Psoas muscle (tissue), 8 donors: ENCODE results near the gene RBFOX1. TPM values are rescaled to one million over a fixed set of nuclear protein-coding genes. Genes with fewer than 3 reads are reported as not detected.

Experiments
- ATAC-seq, 4 donors: fragments of 200-7000 bp; cut with Tn5 transposase; one replicate each; pipeline ENCODE4 v1.9.1; 2020; ENCODE audit warnings: moderate library complexity in 3 of 4, mild to moderate bottlenecking in 2 of 4
- DNase-seq, 2 donors: peaks; one replicate each; pipeline ENCODE4 v3.0.0-alpha.2; 2020
- H3K27ac ChIP-seq: fragments of 200-600 bp; one replicate; pipeline ENCODE4 v1.8.0; 2022
- H3K27me3 ChIP-seq, 3 donors: fragments of 200-600 bp in 1 of 3; one replicate each; pipeline versions ENCODE4 v1.6.1 to v1.8.0; 2013 to 2022; ENCODE audit warnings: low read length in 2 of 3, mild to moderate bottlenecking in 2 of 3, moderate library complexity in 1 of 3; ENCODE audit not compliant: insufficient read depth in 3 of 3
- H3K36me3 ChIP-seq, 2 donors: fragments of 200-600 bp in 1 of 2; one replicate each; pipeline versions ENCODE4 v1.6.1 to v1.8.0; 2013 to 2022; ENCODE audit warnings: low read depth in 1 of 2, mild to moderate bottlenecking in 1 of 2, moderate library complexity in 1 of 2; ENCODE audit not compliant: insufficient read depth in 1 of 2
- H3K4me1 ChIP-seq: fragments of 200-600 bp; one replicate; pipeline ENCODE4 v1.8.0; 2022
- H3K4me3 ChIP-seq: fragments of 200-600 bp; one replicate; pipeline ENCODE4 v1.8.0; 2022; ENCODE audit warnings: mild to moderate bottlenecking
- H3K9me3 ChIP-seq: fragments of 200-600 bp; one replicate; pipeline ENCODE4 v1.8.0; 2022
- CTCF ChIP-seq: fragments of 200-600 bp; IDR thresholded peaks from one replicate; pipeline ENCODE4 v1.8.0; 2022; ENCODE audit warnings: antibody characterized with exemption
- WGBS, 3 donors: extraction: QIAGEN DNeasy Blood & Tissue Kit; methylation state at CpG; one replicate each; pipeline versions ENCODE4 v1.1.6 to v1.1.7; 2013; 5-methylcytosine and 5-hydroxymethylcytosine counted together
- intact Hi-C, 2 donors: fragments of 100-400 bp; cut with DNase I; formaldehyde crosslinking; loops; one replicate each; pipeline versions ENCODE4 v1.11.0 to v1.14.2; 2022
- polyA plus RNA-seq, 3 donors: library from polyadenylated mRNA; stranded (reverse); fragments of 200-250 nt; gene quantifications; one replicate each; pipeline ENCODE4 v1.2.3, GENCODE V29; 2013
- total RNA-seq, 4 donors: library from RNA; stranded (reverse); fragmentation: NEBNext Ultra II Directional in 2 of 4; extraction: Animal tissue kit (Norgen Biotek cat#: 25700) in 2 of 4; gene quantifications; one replicate each; pipeline versions ENCODE4 v1.2.1 to v1.2.4, GENCODE V29; 2021 to 2023
- donor health status: healthy with polysubstance abuse.
- donor health status: DM: no; HTN: no; CAD: no; lungs with moderate emphysema.
- donor health status: Bipolar disorder and iron deficiency.
- donor health status: healthy.
- donor health status: DM: yes; HTN: yes; CAD: no.
- donor health status: DM: no; HTN: no; CAD: no.
- donor health status: DM: no; HTN: no; CAD: no.
- donor health status: DM: yes; HTN: yes; CAD: no.

The RBFOX1 gene
- total and polyA plus RNA-seq, 7 donors = 2.8 to 141 (median 113) TPM

GRCh38 chr16:7653746-7654461 is 321.3 kb downstream of the RBFOX1 start:
- no peak for TF ChIP-seq CTCF
- H3K27ac ChIP-seq = no peak overlapping the region
- WGBS, 3 donors = 81 to 82% (median 81%) methylated on average over 32 of the region's 32 CpGs
- H3K4me1 ChIP-seq = no peaks in the 10 kb centered on the region
- peak in 1 of 2 donors; percentile 50 for DNase-seq
- H3K4me3 ChIP-seq = no peak overlapping the region
- H3K27me3 ChIP-seq = no peaks in the 10 kb centered on the region
- intact Hi-C loops = loop anchor here in 1 of 2 donors (10.0 kb wide), 1 partner anchor 1039 kb away; no protein-coding TSS in a partner anchor
- peaks cover 0 to 62% of the 10 kb centered on the region in 2 donors for H3K36me3 ChIP-seq
- ATAC-seq = peak in 1 of 4 donors; percentile 28
- no peaks in the 10 kb centered on the region for H3K9me3 ChIP-seq

GRCh38 chr16:7675628-7676027 is 343.0 kb downstream of the RBFOX1 start:
- Histone ChIP-seq H3K27me3 (no peaks in the 10 kb centered on the region), H3K9me3 (no peaks in the 10 kb centered on the region), H3K4me1 (no peaks in the 10 kb centered on the region), H3K27ac (no peak overlapping the region), H3K36me3 (peaks cover 0 to 70% of the 10 kb centered on the region in 2 donors), H3K4me3 (no peak overlapping the region)
- intact Hi-C loops = no loop called here
- ATAC-seq = no peak
- DNase-seq = no peak
- 88 to 95% (median 94%) methylated on average over 4 of the region's 4 CpGs for WGBS, 3 donors
- TF ChIP-seq CTCF = no peak

- intact Hi-C loops = no loop called here
- Histone ChIP-seq H3K36me3 (peaks cover 0 to 33% of the 10 kb centered on the region in 2 donors), H3K27ac (no peak overlapping the region), H3K4me3 (no peak overlapping the region), H3K9me3 (no peaks in the 10 kb centered on the region), H3K27me3 (no peaks in the 10 kb centered on the region), H3K4me1 (no peaks in the 10 kb centered on the region)
- ATAC-seq (no peak), DNase-seq (no peak)
- no peak for TF ChIP-seq CTCF
- 87 to 92% (median 88%) methylated on average over 4 of the region's 4 CpGs for whole genome bisulfite sequencing, 3 donors
Observed at GRCh38 chr16:7680296-7680695, 347.7 kb downstream of the RBFOX1 start.

GRCh38 chr16:7688811-7689210 is 356.2 kb downstream of the RBFOX1 start:
- no peak for TF ChIP-seq CTCF
- intact Hi-C loops = no loop called here
- H3K4me1 ChIP-seq = no peaks in the 10 kb centered on the region
- WGBS, 3 donors = 49 to 66% (median 56%) methylated on average over 5 of the region's 5 CpGs
- no peaks in the 10 kb centered on the region for H3K9me3 ChIP-seq
- DNase-seq = no peak
- no peaks in the 10 kb centered on the region for H3K27me3 ChIP-seq
- no peaks in the 10 kb centered on the region for H3K36me3 ChIP-seq
- H3K27ac ChIP-seq = no peak overlapping the region
- ATAC-seq = peak in 1 of 4 donors; percentile 40
- H3K4me3 ChIP-seq = no peak overlapping the region

- Histone ChIP-seq H3K4me3 (no peak overlapping the region), H3K9me3 (no peaks in the 10 kb centered on the region), H3K4me1 (no peaks in the 10 kb centered on the region), H3K27ac (no peak overlapping the region), H3K27me3 (no peaks in the 10 kb centered on the region), H3K36me3 (no peaks in the 10 kb centered on the region)
- TF ChIP-seq CTCF = no peak
- WGBS, 3 donors = 88 to 96% (median 89%) methylated on average over 1 of the region's 1 CpG
- intact Hi-C loops = no loop called here
- DNase-seq (no peak), ATAC-seq (no peak)
Observed at GRCh38 chr16:7689234-7689633, 356.6 kb downstream of the RBFOX1 start.
